HEK293 (cell line): ENCODE results near the gene ARL6IP5.

Source experiments
- CTCF ChIA-PET: fragments of 350-600 bp; formaldehyde crosslinking; extraction: SDS; loops from one replicate; lab custom pipeline; 2021; ENCODE audit warnings: antibody characterized with exemption; lab: Yijun Ruan, JAX
- POLR2A ChIA-PET: fragments of 300-600 bp; formaldehyde crosslinking; extraction: SDS; loops from one replicate; lab custom pipeline; 2020; ENCODE audit warnings: antibody characterized with exemption, inconsistent platforms; lab: Yijun Ruan, JAX
- H3K27ac ChIP-seq: fragments of 200-500 bp; sonication (Bioruptor generic); 2 replicates; pipeline ENCODE4 v1.5.1; 2014; ENCODE audit warnings: low read depth, low read length, control low read depth, inconsistent platforms; ENCODE audit errors: extremely low read depth
- H3K36me3 ChIP-seq, 2 experiments: fragments of 200-500 bp in 1 of 2; sonication (Bioruptor generic) in 1 of 2; 1 replicate in 1 of 2; 2 replicates in 1 of 2; pipeline ENCODE4 v1.5.1; 2014 to 2017; ENCODE audit warnings: inconsistent platforms in 2 of 2, low read length in 2 of 2; ENCODE audit not compliant: control insufficient read depth in 2 of 2, insufficient read depth in 1 of 2
- H3K4me1 ChIP-seq: fragments of 200-500 bp; sonication (Bioruptor generic); 2 replicates; pipeline ENCODE4 v1.5.1; 2014; ENCODE audit warnings: mild to moderate bottlenecking, low read length, inconsistent platforms; ENCODE audit not compliant: control insufficient read depth, insufficient read depth
- H3K4me3 ChIP-seq: 2 replicates; pipeline ENCODE4 v1.5.1; 2011; ENCODE audit warnings: low read depth, mild to moderate bottlenecking, control low read depth, low read length, moderate library complexity
- H3K9me3 ChIP-seq: fragments of 200-500 bp; sonication (Bioruptor generic); 2 replicates; pipeline ENCODE4 v1.5.1; 2014; ENCODE audit warnings: low read depth, low read length, inconsistent platforms; ENCODE audit not compliant: control insufficient read depth, insufficient read depth
- FEZF1 ChIP-seq: fragments of 450-650 bp; formaldehyde crosslinking; IDR thresholded peaks from 2 replicates; pipeline ENCODE4 v1.5.1; 2016; ENCODE audit warnings: missing biosample characterization, missing genetic modification characterization
- GLIS1 ChIP-seq: fragments of 450-650 bp; formaldehyde crosslinking; IDR thresholded peaks from 2 replicates; pipeline ENCODE4 v1.5.1; 2016; ENCODE audit warnings: missing biosample characterization, missing genetic modification characterization
- KLF10 ChIP-seq: fragments of 450-650 bp; IDR thresholded peaks from 2 replicates; pipeline ENCODE4 v1.5.1; 2018; ENCODE audit warnings: missing biosample characterization, mild to moderate bottlenecking, missing genetic modification characterization
- KLF8 ChIP-seq: fragments of 450-650 bp; formaldehyde crosslinking; IDR thresholded peaks from 2 replicates; pipeline ENCODE4 v1.5.1; 2016; ENCODE audit warnings: missing biosample characterization, missing genetic modification characterization
- OSR2 ChIP-seq: fragments of 450-650 bp; formaldehyde crosslinking; IDR thresholded peaks from 2 replicates; pipeline ENCODE4 v1.5.1; 2016; ENCODE audit warnings: missing biosample characterization, missing genetic modification characterization
- TCF7L2 ChIP-seq: IDR thresholded peaks from 2 replicates; pipeline ENCODE4 v1.6.1; 2011; ENCODE audit warnings: low read depth, mild to moderate bottlenecking, inconsistent platforms, low read length, moderate library complexity, borderline replicate concordance
- ZBTB20 ChIP-seq: fragments of 450-650 bp; formaldehyde crosslinking; IDR thresholded peaks from 2 replicates; pipeline ENCODE4 v1.5.1; 2016; ENCODE audit warnings: missing biosample characterization, missing genetic modification characterization
- ZEB2 ChIP-seq: fragments of 450-650 bp; formaldehyde crosslinking; IDR thresholded peaks from 2 replicates; pipeline ENCODE4 v1.5.1; 2016; ENCODE audit warnings: missing biosample characterization, missing genetic modification characterization
- ZFP37 ChIP-seq: fragments of 450-650 bp; formaldehyde crosslinking; IDR thresholded peaks from 2 replicates; pipeline ENCODE4 v1.5.1; 2016; ENCODE audit warnings: missing biosample characterization, missing genetic modification characterization
- ZNF175 ChIP-seq: fragments of 450-650 bp; formaldehyde crosslinking; IDR thresholded peaks from 2 replicates; pipeline ENCODE4 v1.5.1; 2016; ENCODE audit warnings: missing biosample characterization, missing genetic modification characterization
- ZNF184 ChIP-seq: fragments of 450-650 bp; IDR thresholded peaks from 2 replicates; pipeline ENCODE4 v1.5.1; 2018; ENCODE audit warnings: missing biosample characterization, mild to moderate bottlenecking, missing genetic modification characterization
- ZNF292 ChIP-seq: fragments of 450-650 bp; formaldehyde crosslinking; IDR thresholded peaks from 2 replicates; pipeline ENCODE4 v1.5.1; 2016; ENCODE audit warnings: low read depth, missing biosample characterization, missing genetic modification characterization, borderline replicate concordance
- ZNF366 ChIP-seq: fragments of 450-650 bp; formaldehyde crosslinking; conservative IDR thresholded peaks from 2 replicates; pipeline ENCODE4 v1.5.1; 2016; ENCODE audit warnings: missing biosample characterization, missing genetic modification characterization
- ZNF629 ChIP-seq: fragments of 450-650 bp; formaldehyde crosslinking; IDR thresholded peaks from 2 replicates; pipeline ENCODE4 v1.5.1; 2017; ENCODE audit warnings: missing biosample characterization, missing genetic modification characterization
- ZNF654 ChIP-seq: fragments of 450-650 bp; formaldehyde crosslinking; IDR thresholded peaks from 2 replicates; pipeline ENCODE4 v1.5.1; 2016; ENCODE audit warnings: low read depth, missing biosample characterization, missing genetic modification characterization
- ZNF660 ChIP-seq: fragments of 450-650 bp; IDR thresholded peaks from 2 replicates; pipeline ENCODE4 v1.5.1; 2018; ENCODE audit warnings: missing biosample characterization, mild to moderate bottlenecking, missing genetic modification characterization
- ZSCAN16 ChIP-seq: fragments of 450-650 bp; formaldehyde crosslinking; IDR thresholded peaks from 2 replicates; pipeline ENCODE4 v1.5.1; 2016; ENCODE audit warnings: missing biosample characterization, missing genetic modification characterization
- ZSCAN30 ChIP-seq: fragments of 450-650 bp; IDR thresholded peaks from 2 replicates; pipeline ENCODE4 v1.5.1; 2018; ENCODE audit warnings: missing biosample characterization, mild to moderate bottlenecking, missing genetic modification characterization, moderate library complexity
- TF ChIP-seq, protein P1 (sequence below): fragments of 450-650 bp; formaldehyde crosslinking; IDR thresholded peaks from 2 replicates; pipeline ENCODE4 v1.5.1; 2016; ENCODE audit warnings: missing biosample characterization, missing genetic modification characterization
- TF ChIP-seq, protein P2 (sequence below): fragments of 450-650 bp; formaldehyde crosslinking; IDR thresholded peaks from 2 replicates; pipeline ENCODE4 v1.5.1; 2016; ENCODE audit warnings: missing biosample characterization, missing genetic modification characterization
- TF ChIP-seq, protein P3 (sequence below): fragments of 450-650 bp; formaldehyde crosslinking; IDR thresholded peaks from 2 replicates; pipeline ENCODE4 v1.5.1; 2017; ENCODE audit warnings: missing biosample characterization, mild to moderate bottlenecking, missing genetic modification characterization, moderate library complexity
- TF ChIP-seq, protein P4 (sequence below): fragments of 450-650 bp; formaldehyde crosslinking; IDR thresholded peaks from 2 replicates; pipeline ENCODE4 v1.5.1; 2017; ENCODE audit warnings: missing biosample characterization, missing genetic modification characterization
- TF ChIP-seq, protein P5 (sequence below): fragments of 450-650 bp; formaldehyde crosslinking; IDR thresholded peaks from 2 replicates; pipeline ENCODE4 v1.5.1; 2016; ENCODE audit warnings: missing biosample characterization, missing genetic modification characterization

Gene ARL6IP5

DNA sequence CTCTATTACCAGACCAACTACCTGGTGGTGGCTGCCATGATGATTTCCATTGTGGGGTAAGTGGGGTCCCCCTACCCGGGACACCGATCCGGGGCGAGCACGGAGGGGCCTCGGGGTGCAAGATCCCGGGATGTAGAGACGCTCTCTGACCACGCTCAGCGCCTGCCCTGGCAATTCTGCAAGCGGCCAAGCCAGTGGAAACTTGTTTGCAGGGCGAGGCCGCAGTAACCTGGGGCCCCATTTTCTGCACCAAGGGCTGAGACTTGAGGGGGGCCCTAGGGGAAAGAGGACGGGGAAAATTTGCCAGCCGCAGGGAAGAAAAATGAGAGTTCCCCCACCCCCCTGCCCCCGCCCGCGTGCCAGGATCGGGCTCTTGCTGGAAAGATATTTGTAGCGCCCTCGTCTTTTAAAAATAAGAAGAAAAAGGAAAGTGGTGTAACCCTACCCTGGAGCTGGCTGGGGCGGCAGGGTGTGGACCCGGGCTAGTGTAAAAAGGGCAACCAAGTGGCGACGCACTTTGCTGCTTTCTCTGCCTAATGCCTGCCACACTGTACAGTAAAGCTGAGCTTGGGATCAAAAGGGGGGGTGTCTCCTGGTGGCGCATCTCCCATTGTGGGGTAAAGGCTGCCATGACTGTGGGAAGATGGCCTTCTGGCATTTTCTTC, 563 bp downstream of the ARL6IP5 start (continued):
- TF ChIP-seq, protein P1, sequence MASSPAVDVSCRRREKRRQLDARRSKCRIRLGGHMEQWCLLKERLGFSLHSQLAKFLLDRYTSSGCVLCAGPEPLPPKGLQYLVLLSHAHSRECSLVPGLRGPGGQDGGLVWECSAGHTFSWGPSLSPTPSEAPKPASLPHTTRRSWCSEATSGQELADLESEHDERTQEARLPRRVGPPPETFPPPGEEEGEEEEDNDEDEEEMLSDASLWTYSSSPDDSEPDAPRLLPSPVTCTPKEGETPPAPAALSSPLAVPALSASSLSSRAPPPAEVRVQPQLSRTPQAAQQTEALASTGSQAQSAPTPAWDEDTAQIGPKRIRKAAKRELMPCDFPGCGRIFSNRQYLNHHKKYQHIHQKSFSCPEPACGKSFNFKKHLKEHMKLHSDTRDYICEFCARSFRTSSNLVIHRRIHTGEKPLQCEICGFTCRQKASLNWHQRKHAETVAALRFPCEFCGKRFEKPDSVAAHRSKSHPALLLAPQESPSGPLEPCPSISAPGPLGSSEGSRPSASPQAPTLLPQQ (tag by site-specific recombination), result peak; percentile 97
- TF ChIP-seq ZNF184 (tag by site-specific recombination) (no peak), ZNF292 (tag by site-specific recombination) (no peak), FEZF1 (tag by site-specific recombination) (peak; percentile 93)
- TF ChIP-seq, all 188 proteins: peak for 11

DNA sequence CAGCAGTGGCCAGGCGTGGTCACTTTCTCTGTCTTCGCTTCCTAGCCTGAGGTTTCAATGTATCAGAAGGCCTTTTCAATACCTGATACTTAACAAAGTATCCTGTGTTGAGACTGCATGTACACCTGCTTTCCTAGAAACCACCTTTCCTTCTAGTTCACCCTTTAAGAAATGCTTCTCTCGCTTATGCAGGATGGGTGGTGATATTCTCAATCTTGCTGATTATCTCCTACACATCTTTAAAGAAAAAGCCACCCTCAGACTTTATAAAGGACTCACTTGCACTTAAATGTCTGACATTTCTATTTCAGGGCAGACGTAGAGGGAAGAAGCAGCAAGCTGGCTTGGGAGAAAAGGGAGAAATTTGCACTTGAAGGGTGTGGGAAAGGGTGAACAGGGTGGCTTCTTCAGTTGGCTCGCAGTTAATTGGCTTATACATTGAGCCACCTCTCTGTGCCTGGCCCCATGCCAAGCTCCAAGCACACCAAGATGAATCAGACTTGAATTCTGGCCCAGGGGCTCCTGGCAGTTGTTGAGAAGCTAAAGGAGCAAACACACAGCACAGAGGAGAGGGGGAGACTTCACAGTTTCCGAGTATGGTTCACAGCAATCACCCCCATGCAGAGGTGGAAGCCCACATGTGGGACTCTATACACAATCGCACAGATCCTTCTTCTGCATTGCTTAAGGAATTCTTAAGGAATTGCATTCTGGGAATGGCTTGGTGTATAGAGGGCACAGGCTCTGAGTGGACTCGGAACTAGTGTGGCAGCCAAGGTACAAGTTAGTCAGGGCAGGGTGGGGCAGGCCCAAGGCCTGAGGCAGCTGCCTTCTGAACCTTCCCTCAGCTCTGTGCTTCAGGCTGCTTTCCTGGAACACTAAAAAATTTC, 1.3 kb downstream of the ARL6IP5 start:
- H3K27ac ChIP-seq, result peak overlapping the region; percentile 79
- TF ChIP-seq, protein P2, sequence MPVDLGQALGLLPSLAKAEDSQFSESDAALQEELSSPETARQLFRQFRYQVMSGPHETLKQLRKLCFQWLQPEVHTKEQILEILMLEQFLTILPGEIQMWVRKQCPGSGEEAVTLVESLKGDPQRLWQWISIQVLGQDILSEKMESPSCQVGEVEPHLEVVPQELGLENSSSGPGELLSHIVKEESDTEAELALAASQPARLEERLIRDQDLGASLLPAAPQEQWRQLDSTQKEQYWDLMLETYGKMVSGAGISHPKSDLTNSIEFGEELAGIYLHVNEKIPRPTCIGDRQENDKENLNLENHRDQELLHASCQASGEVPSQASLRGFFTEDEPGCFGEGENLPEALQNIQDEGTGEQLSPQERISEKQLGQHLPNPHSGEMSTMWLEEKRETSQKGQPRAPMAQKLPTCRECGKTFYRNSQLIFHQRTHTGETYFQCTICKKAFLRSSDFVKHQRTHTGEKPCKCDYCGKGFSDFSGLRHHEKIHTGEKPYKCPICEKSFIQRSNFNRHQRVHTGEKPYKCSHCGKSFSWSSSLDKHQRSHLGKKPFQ (tag by site-specific recombination), result peak; percentile 73
- TF ChIP-seq, protein P1 (tag by site-specific recombination), result 0 out of 2 replicates have a peak, but pooled peaks have one; percentile 3
- TF ChIP-seq ZNF175 (tag by site-specific recombination) (no peak), ZSCAN16 (tag by site-specific recombination) (no peak), ZEB2 (tag by site-specific recombination) (0 out of 2 replicates have a peak, but pooled peaks have one; percentile 21), KLF10 (tag by site-specific recombination) (peak; percentile 37; the same call in 1 of the 2 replicates), ZSCAN30 (tag by site-specific recombination) (0 out of 2 replicates have a peak, but pooled peaks have one; percentile 11), ZNF654 (tag by site-specific recombination) (0 out of 2 replicates have a peak, but pooled peaks have one; percentile 4), KLF8 (tag by site-specific recombination) (0 out of 2 replicates have a peak, but pooled peaks have one; percentile 25), ZBTB20 (tag by site-specific recombination) (peak; percentile 46), GLIS1 (tag by site-specific recombination) (peak; percentile 51), ZNF629 (tag by site-specific recombination) (peak; percentile 22; the same call in 1 of the 2 replicates), ZNF366 (tag by site-specific recombination) (peak; percentile 71), ZNF660 (tag by site-specific recombination) (peak; percentile 89), OSR2 (tag by site-specific recombination) (peak; percentile 85), TCF7L2 (no peak), ZFP37 (peak; percentile 36; the same call in 1 of the 2 replicates)
- TF ChIP-seq, protein P3, sequence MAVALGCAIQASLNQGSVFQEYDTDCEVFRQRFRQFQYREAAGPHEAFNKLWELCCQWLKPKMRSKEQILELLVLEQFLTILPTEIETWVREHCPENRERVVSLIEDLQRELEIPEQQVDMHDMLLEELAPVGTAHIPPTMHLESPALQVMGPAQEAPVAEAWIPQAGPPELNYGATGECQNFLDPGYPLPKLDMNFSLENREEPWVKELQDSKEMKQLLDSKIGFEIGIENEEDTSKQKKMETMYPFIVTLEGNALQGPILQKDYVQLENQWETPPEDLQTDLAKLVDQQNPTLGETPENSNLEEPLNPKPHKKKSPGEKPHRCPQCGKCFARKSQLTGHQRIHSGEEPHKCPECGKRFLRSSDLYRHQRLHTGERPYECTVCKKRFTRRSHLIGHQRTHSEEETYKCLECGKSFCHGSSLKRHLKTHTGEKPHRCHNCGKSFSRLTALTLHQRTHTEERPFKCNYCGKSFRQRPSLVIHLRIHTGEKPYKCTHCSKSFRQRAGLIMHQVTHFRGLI, result no peak
- TF ChIP-seq, protein P4, sequence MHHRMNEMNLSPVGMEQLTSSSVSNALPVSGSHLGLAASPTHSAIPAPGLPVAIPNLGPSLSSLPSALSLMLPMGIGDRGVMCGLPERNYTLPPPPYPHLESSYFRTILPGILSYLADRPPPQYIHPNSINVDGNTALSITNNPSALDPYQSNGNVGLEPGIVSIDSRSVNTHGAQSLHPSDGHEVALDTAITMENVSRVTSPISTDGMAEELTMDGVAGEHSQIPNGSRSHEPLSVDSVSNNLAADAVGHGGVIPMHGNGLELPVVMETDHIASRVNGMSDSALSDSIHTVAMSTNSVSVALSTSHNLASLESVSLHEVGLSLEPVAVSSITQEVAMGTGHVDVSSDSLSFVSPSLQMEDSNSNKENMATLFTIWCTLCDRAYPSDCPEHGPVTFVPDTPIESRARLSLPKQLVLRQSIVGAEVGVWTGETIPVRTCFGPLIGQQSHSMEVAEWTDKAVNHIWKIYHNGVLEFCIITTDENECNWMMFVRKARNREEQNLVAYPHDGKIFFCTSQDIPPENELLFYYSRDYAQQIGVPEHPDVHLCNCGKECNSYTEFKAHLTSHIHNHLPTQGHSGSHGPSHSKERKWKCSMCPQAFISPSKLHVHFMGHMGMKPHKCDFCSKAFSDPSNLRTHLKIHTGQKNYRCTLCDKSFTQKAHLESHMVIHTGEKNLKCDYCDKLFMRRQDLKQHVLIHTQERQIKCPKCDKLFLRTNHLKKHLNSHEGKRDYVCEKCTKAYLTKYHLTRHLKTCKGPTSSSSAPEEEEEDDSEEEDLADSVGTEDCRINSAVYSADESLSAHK, result peak; percentile 74
- TF ChIP-seq, protein P5, sequence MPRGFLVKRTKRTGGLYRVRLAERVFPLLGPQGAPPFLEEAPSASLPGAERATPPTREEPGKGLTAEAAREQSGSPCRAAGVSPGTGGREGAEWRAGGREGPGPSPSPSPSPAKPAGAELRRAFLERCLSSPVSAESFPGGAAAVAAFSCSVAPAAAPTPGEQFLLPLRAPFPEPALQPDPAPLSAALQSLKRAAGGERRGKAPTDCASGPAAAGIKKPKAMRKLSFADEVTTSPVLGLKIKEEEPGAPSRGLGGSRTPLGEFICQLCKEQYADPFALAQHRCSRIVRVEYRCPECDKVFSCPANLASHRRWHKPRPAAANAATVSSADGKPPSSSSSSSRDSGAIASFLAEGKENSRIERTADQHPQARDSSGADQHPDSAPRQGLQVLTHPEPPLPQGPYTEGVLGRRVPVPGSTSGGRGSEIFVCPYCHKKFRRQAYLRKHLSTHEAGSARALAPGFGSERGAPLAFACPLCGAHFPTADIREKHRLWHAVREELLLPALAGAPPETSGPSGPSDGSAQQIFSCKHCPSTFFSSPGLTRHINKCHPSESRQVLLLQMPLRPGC, result no peak

More for the DNA sequence above, 1.3 kb downstream of the ARL6IP5 start:
- ChIA-PET CTCF (interaction anchor here (0.5 kb wide), 1 partner anchor 66 kb away, joined by 5 read pairs; no protein-coding TSS in a partner anchor), POLR2A (interaction anchor here (0.5 to 1.1 kb wide), 4 partner anchors 13 to 42 kb away, joined by 3 to 4 read pairs (median 3); no protein-coding TSS in a partner anchor)
- H3K4me3 ChIP-seq, result peak overlapping the region; percentile 91
- peaks cover 4% of the 10 kb centered on the region; the same call in 1 of the 2 replicates for H3K4me1 ChIP-seq
- peaks cover 0 to 7% of the 10 kb centered on the region in 2 experiments; a peak in 1 of 3 replicates for H3K36me3 ChIP-seq
- no peaks in the 10 kb centered on the region for H3K9me3 ChIP-seq
